Testis (tissue), 3 donors: ENCODE measurements around the gene ZRANB3. TPM values are rescaled to one million over a fixed set of nuclear protein-coding genes. Genes with fewer than 3 reads are reported as not detected.

Source experiments
- DNase-seq: peaks from one replicate; pipeline ENCODE4 v3.0.0-alpha.2; 2019
- H3K27ac ChIP-seq, 2 donors: fragments of 200-600 bp; sonication (generic); one replicate each; pipeline ENCODE4 v1.5.1; 2019
- H3K27me3 ChIP-seq: fragments of 200-600 bp; sonication (generic); one replicate; pipeline ENCODE4 v1.5.1; 2019
- H3K36me3 ChIP-seq: fragments of 200-600 bp; sonication (generic); one replicate; pipeline ENCODE4 v1.5.1; 2017; ENCODE audit warnings: low read depth; ENCODE audit errors: missing control alignments
- H3K4me1 ChIP-seq: fragments of 200-600 bp; sonication (generic); one replicate; pipeline ENCODE4 v1.5.1; 2019
- H3K4me3 ChIP-seq, 2 donors: fragments of 200-600 bp; sonication (generic); one replicate each; pipeline ENCODE4 v1.5.1; 2017 to 2019
- H3K9me3 ChIP-seq: fragments of 200-600 bp; sonication (generic); one replicate; pipeline ENCODE4 v1.5.1; 2017
- CTCF ChIP-seq, 3 experiments: fragments of 450-650 bp in 2 of 3; fragments of 200-600 bp in 1 of 3; sonication (generic) in 1 of 3; IDR thresholded peaks; one replicate each; pipeline ENCODE4 v1.5.1; 2016 to 2019; ENCODE audit warnings: antibody characterized with exemption in 3 of 3, mild to moderate bottlenecking in 2 of 3, moderate library complexity in 1 of 3
- POLR2A ChIP-seq: fragments of 450-650 bp; IDR thresholded peaks from one replicate; pipeline ENCODE4 v1.6.1; 2017; ENCODE audit warnings: antibody characterized with exemption, mild to moderate bottlenecking, moderate library complexity
- WGBS, 2 donors: methylation state at CpG; one replicate each; pipeline ENCODE4 v1.1.5; 2018; 5-methylcytosine and 5-hydroxymethylcytosine counted together
- intact Hi-C: fragments of 100-400 bp; cut with DNase I; formaldehyde crosslinking; loops from one replicate; pipeline ENCODE4 v1.15.1; 2023; ENCODE audit warnings: low total_unique reads
- polyA plus RNA-seq: library from polyadenylated mRNA; stranded (reverse); fragments of 350-450 nt; fragmentation: Illumina TruSeq; extraction: RNeasy Lipid Tissue Mini Kit (QIAGEN cat#74804); gene quantifications from one replicate; pipeline ENCODE4 v1.2.3, GENCODE V29; 2014; ENCODE audit warnings: low read depth, low replicate concordance; ENCODE audit not compliant: insufficient read depth
- total RNA-seq, 2 donors: library from RNA; depleted of rRNA; stranded (reverse); fragments of >200 nt; gene quantifications; one replicate each; pipeline ENCODE4 v1.2.3, GENCODE V29; 2016

The ZRANB3 gene
- total and polyA plus RNA-seq, 3 donors from 2014 or later: 8.6 to 28.8 (median 19.3) TPM

- no peak overlapping the region for H3K4me3 ChIP-seq
- WGBS, 2 donors: 96 to 100% methylated on average over 2 of the region's 2 CpGs
- H3K27ac ChIP-seq: no peak overlapping the region
- intact Hi-C loops: no loop called here
- no peaks in the 10 kb centered on the region for H3K36me3 ChIP-seq
- TF ChIP-seq POLR2A (no peak), CTCF (IDR thresholded peaks at IDR 0.05) (no peak)
- H3K27me3 ChIP-seq: no peaks in the 10 kb centered on the region
- H3K4me1 ChIP-seq: no peaks in the 10 kb centered on the region
- DNase-seq: no peak
- H3K9me3 ChIP-seq: no peaks in the 10 kb centered on the region
These were observed 371.8 kb downstream of the ZRANB3 start for GRCh38 chr2:135159191-135159590.

DNA sequence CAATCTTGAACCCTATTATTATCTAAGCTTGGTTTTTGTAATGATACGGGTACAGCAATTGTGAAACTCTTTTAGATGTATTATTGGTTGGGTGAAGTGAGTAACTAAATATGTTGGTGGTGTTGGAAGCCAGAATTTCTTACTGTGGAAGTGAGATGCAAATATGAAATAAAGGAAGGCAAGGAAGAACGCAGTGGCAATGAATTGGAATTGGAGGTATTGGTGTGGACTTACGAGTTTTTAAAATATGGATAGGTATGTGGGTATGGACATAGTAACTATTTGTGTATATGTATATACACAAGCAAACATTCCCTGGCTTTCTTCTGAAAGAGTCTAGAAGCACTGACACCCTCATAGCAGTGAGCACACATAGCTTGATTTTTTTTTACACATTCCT, 373.2 kb downstream of the ZRANB3 start:
- intact Hi-C loops: no loop called here
- no peaks in the 10 kb centered on the region for H3K36me3 ChIP-seq

GRCh38 chr2:135154962-135155361, 376.1 kb downstream of the ZRANB3 start:
- H3K9me3 ChIP-seq: no peaks in the 10 kb centered on the region
- no peak overlapping the region for H3K4me3 ChIP-seq
- H3K4me1 ChIP-seq: no peaks in the 10 kb centered on the region
- TF ChIP-seq CTCF (IDR thresholded peaks at IDR 0.05) (no peak), POLR2A (no peak)
- H3K27me3 ChIP-seq: no peaks in the 10 kb centered on the region
- H3K36me3 ChIP-seq: no peaks in the 10 kb centered on the region
- intact Hi-C loops: no loop called here
- no peak overlapping the region for H3K27ac ChIP-seq
- no peak for DNase-seq

More for the DNA sequence above, 373.2 kb downstream of the ZRANB3 start:
- Histone ChIP-seq H3K4me1 (no peaks in the 10 kb centered on the region), H3K27ac (no peak overlapping the region), H3K9me3 (no peaks in the 10 kb centered on the region), H3K4me3 (no peak overlapping the region), H3K27me3 (no peaks in the 10 kb centered on the region)
- DNase-seq: no peak
- TF ChIP-seq CTCF (IDR thresholded peaks at IDR 0.05) (no peak), POLR2A (no peak)
- 77 to 96% methylated on average over 3 of the region's 3 CpGs for WGBS, 2 donors

GRCh38 chr2:135152361-135152760, 378.7 kb downstream of the ZRANB3 start:
- Histone ChIP-seq H3K4me3 (no peak overlapping the region), H3K4me1 (no peaks in the 10 kb centered on the region), H3K9me3 (no peaks in the 10 kb centered on the region), H3K27ac (no peak overlapping the region), H3K36me3 (no peaks in the 10 kb centered on the region), H3K27me3 (no peaks in the 10 kb centered on the region)
- intact Hi-C loops: no loop called here
- no peak for DNase-seq
- 96 to 100% methylated on average over 1 of the region's 1 CpG for WGBS, 2 donors
- TF ChIP-seq CTCF (IDR thresholded peaks at IDR 0.05) (no peak), POLR2A (no peak)

GRCh38 chr2:135151615-135152014, 379.4 kb downstream of the ZRANB3 start:
- DNase-seq: no peak
- intact Hi-C loops: no loop called here
- no peaks in the 10 kb centered on the region for H3K36me3 ChIP-seq
- no peak for TF ChIP-seq CTCF (IDR thresholded peaks at IDR 0.05)
- no peak for TF ChIP-seq POLR2A
- H3K27me3 ChIP-seq: no peaks in the 10 kb centered on the region
- H3K9me3 ChIP-seq: no peaks in the 10 kb centered on the region
- H3K4me3 ChIP-seq: no peak overlapping the region
- 95 to 96% methylated on average over 3 of the region's 3 CpGs for WGBS, 2 donors
- H3K4me1 ChIP-seq: no peaks in the 10 kb centered on the region
- no peak overlapping the region for H3K27ac ChIP-seq
